ENCODE data around the gene RPS27.

GRCh38 chr1:153944005-153944826, 46.3 kb upstream of the RPS27 start:
- TF ChIP-seq POLR2AphosphoS5 (IDR thresholded peaks at IDR 0.05; ENCODE audit: borderline replicate concordance, low read depth, low read length) (no peak), EZH2 (IDR thresholded peaks at IDR 0.05) (no peak)

All from SK-N-MC (cell line).